ENCODE measurements around the gene C4BPA. TPM values are rescaled to one million over a fixed set of nuclear protein-coding genes. Genes with fewer than 3 reads are reported as not detected.

Gene C4BPA
- total and polyA plus RNA-seq, 9 of the 15 experiments (the other 6 are each of a cell fraction or from before 2014, with no cell fraction given) = 0.04 to 0.22 (median 0.11) TPM; not detected in 3

DNA sequence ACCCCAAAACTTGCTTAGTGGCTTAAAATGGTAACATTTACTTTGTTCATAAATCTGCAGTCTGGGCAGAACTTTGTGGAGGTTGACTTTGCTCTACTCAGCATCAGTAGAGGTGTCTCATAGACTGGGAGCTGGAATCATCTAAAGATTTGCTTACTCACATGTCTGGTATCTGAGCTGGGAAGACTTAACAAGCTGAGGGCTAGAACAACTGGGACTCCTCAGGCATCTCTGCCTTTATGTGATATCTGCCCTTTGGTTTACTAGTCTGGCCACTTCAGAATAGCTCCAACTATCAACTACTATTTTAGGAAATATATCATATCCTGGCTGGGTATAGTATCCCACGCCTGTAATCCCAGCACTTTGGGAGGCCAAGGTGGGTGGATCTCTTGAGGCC, 82.5 kb downstream of the C4BPA start:
- Histone ChIP-seq H3K4me3 (no peak overlapping the region), H3K27me3 (ENCODE audit: control insufficient read depth in 2 of 2, insufficient read depth in 2 of 2, low read length in 2 of 2) (no peaks in the 10 kb centered on the region), H3K36me3 (ENCODE audit: control insufficient read depth, insufficient read depth, low read length) (no peaks in the 10 kb centered on the region), H3K79me2 (ENCODE audit: control insufficient read depth, insufficient read depth, low read length) (no peaks in the 10 kb centered on the region), H2AFZ (ENCODE audit: low read depth, low read length) (no peak overlapping the region), H3K9ac (ENCODE audit: insufficient read depth in 1 of 2, low read depth in 2 of 2, low read length in 2 of 2) (no peak overlapping the region), H3K4me2 (ENCODE audit: insufficient read depth, low read length) (no peak overlapping the region), H3K9me3 (replicated peaks; ENCODE audit: control insufficient read depth, insufficient read depth, low read depth, low read length) (peaks cover 3% of the 10 kb centered on the region), H3K9me1 (ENCODE audit: control insufficient read depth, insufficient read depth, low read length) (no peaks in the 10 kb centered on the region), H3K27ac (ENCODE audit: extremely low read depth, low read depth, low read length) (no peak overlapping the region), H4K20me1 (replicated peaks; ENCODE audit: control insufficient read depth, insufficient read depth, low read length) (no peaks in the 10 kb centered on the region), H3K4me1 (replicated peaks in 1 of 2; ENCODE audit: control insufficient read depth in 2 of 2, insufficient read depth in 2 of 2, low read length in 2 of 2) (no peaks in the 10 kb centered on the region; a peak in 1 of 5 replicates)
- FAIRE-seq (no peak), ATAC-seq (no peak), DNase-seq (ENCODE audit: extremely low read depth in 1 of 4, low spot score in 3 of 4) (no peak)
- BruUV-seq (replicated peaks) = no TSS peak
- intact Hi-C loops (cut with micrococcal nuclease) (no loop called here), in situ Hi-C loops (cut with MboI) (no loop called here)
- ChIA-PET CTCF (ENCODE audit: low intra/inter-chr PET ratio) (interaction anchor here (0.5 kb wide), 1 partner anchor 260 kb away, joined by 3 read pairs; no protein-coding TSS in a partner anchor), POLR2A (no interaction called here)
- 28% methylated on average over 1 of the region's 1 CpG for WGBS (ENCODE audit: insufficient coverage, low coverage, missing lambda C conversion rate)
- TF ChIP-seq ARID2 (IDR thresholded peaks at IDR 0.05) (no peak), FOSL1 (tag; conservative IDR thresholded peaks at IDR 0.05) (no peak), CTBP1 (IDR thresholded peaks at IDR 0.05; ENCODE audit: borderline replicate concordance) (no peak), NR2F6 (CRISPR knock-in tag; IDR thresholded peaks at IDR 0.05) (no peak), ELF1 (tag; IDR thresholded peaks at IDR 0.05) (no peak), NCOA4 (IDR thresholded peaks at IDR 0.05; ENCODE audit: partially characterized antibody) (no peak), ZC3H4 (CRISPR knock-in tag; IDR thresholded peaks at IDR 0.05; ENCODE audit: borderline replicate concordance) (no peak)
- TF ChIP-seq, protein P1, sequence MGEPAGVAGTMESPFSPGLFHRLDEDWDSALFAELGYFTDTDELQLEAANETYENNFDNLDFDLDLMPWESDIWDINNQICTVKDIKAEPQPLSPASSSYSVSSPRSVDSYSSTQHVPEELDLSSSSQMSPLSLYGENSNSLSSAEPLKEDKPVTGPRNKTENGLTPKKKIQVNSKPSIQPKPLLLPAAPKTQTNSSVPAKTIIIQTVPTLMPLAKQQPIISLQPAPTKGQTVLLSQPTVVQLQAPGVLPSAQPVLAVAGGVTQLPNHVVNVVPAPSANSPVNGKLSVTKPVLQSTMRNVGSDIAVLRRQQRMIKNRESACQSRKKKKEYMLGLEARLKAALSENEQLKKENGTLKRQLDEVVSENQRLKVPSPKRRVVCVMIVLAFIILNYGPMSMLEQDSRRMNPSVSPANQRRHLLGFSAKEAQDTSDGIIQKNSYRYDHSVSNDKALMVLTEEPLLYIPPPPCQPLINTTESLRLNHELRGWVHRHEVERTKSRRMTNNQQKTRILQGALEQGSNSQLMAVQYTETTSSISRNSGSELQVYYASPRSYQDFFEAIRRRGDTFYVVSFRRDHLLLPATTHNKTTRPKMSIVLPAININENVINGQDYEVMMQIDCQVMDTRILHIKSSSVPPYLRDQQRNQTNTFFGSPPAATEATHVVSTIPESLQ (CRISPR knock-in tag; IDR thresholded peaks at IDR 0.05) = no peak
- TF ChIP-seq, protein P2, sequence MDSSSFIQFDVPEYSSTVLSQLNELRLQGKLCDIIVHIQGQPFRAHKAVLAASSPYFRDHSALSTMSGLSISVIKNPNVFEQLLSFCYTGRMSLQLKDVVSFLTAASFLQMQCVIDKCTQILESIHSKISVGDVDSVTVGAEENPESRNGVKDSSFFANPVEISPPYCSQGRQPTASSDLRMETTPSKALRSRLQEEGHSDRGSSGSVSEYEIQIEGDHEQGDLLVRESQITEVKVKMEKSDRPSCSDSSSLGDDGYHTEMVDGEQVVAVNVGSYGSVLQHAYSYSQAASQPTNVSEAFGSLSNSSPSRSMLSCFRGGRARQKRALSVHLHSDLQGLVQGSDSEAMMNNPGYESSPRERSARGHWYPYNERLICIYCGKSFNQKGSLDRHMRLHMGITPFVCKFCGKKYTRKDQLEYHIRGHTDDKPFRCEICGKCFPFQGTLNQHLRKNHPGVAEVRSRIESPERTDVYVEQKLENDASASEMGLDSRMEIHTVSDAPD (CRISPR knock-in tag; IDR thresholded peaks at IDR 0.05) = no peak
- TF ChIP-seq, protein P3, sequence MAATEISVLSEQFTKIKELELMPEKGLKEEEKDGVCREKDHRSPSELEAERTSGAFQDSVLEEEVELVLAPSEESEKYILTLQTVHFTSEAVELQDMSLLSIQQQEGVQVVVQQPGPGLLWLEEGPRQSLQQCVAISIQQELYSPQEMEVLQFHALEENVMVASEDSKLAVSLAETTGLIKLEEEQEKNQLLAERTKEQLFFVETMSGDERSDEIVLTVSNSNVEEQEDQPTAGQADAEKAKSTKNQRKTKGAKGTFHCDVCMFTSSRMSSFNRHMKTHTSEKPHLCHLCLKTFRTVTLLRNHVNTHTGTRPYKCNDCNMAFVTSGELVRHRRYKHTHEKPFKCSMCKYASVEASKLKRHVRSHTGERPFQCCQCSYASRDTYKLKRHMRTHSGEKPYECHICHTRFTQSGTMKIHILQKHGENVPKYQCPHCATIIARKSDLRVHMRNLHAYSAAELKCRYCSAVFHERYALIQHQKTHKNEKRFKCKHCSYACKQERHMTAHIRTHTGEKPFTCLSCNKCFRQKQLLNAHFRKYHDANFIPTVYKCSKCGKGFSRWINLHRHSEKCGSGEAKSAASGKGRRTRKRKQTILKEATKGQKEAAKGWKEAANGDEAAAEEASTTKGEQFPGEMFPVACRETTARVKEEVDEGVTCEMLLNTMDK (IDR thresholded peaks at IDR 0.05; ENCODE audit: borderline replicate concordance, insufficient read depth, low read depth, low read length, poor library complexity, severe bottlenecking) = no peak
- TF ChIP-seq, protein P4, sequence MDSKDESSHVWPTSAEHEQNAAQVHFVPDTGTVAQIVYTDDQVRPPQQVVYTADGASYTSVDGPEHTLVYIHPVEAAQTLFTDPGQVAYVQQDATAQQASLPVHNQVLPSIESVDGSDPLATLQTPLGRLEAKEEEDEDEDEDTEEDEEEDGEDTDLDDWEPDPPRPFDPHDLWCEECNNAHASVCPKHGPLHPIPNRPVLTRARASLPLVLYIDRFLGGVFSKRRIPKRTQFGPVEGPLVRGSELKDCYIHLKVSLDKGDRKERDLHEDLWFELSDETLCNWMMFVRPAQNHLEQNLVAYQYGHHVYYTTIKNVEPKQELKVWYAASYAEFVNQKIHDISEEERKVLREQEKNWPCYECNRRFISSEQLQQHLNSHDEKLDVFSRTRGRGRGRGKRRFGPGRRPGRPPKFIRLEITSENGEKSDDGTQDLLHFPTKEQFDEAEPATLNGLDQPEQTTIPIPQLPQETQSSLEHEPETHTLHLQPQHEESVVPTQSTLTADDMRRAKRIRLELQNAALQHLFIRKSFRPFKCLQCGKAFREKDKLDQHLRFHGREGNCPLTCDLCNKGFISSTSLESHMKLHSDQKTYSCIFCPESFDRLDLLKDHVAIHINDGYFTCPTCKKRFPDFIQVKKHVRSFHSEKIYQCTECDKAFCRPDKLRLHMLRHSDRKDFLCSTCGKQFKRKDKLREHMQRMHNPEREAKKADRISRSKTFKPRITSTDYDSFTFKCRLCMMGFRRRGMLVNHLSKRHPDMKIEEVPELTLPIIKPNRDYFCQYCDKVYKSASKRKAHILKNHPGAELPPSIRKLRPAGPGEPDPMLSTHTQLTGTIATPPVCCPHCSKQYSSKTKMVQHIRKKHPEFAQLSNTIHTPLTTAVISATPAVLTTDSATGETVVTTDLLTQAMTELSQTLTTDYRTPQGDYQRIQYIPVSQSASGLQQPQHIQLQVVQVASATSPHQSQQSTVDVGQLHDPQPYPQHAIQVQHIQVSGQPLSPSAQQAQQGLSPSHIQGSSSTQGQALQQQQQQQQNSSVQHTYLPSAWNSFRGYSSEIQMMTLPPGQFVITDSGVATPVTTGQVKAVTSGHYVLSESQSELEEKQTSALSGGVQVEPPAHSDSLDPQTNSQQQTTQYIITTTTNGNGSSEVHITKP (IDR thresholded peaks at IDR 0.05; ENCODE audit: partially characterized antibody) = no peak
- TF ChIP-seq, protein P5, sequence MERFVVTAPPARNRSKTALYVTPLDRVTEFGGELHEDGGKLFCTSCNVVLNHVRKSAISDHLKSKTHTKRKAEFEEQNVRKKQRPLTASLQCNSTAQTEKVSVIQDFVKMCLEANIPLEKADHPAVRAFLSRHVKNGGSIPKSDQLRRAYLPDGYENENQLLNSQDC (CRISPR knock-in tag; IDR thresholded peaks at IDR 0.05) = no peak

Data from K562 (cell line).